Measurements from ENCODE around the gene MACROH2A1.

Gene MACROH2A1

DNA sequence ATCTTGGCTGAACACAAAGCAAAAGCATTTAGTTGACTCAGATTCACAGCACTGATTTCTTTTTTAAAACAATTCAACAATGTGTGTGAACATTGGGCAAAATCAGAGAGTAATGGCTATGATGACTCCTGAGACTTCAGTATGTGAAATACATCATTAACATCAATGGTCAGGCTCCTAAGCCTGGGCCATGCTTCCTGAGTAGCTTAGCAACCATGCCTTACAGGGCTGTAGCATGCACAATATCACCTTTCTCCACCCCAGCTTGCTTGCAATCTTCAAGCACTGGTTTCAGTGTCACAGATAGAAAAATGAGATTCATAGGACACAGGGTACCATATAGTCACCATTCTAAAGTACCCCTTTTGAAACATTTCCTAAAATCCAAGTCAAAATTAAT lies 41.3 kb downstream of the MACROH2A1 start:
- DNase-seq (ENCODE audit: low read depth in 2 of 3, low spot score in 2 of 3), result no peak

DNA sequence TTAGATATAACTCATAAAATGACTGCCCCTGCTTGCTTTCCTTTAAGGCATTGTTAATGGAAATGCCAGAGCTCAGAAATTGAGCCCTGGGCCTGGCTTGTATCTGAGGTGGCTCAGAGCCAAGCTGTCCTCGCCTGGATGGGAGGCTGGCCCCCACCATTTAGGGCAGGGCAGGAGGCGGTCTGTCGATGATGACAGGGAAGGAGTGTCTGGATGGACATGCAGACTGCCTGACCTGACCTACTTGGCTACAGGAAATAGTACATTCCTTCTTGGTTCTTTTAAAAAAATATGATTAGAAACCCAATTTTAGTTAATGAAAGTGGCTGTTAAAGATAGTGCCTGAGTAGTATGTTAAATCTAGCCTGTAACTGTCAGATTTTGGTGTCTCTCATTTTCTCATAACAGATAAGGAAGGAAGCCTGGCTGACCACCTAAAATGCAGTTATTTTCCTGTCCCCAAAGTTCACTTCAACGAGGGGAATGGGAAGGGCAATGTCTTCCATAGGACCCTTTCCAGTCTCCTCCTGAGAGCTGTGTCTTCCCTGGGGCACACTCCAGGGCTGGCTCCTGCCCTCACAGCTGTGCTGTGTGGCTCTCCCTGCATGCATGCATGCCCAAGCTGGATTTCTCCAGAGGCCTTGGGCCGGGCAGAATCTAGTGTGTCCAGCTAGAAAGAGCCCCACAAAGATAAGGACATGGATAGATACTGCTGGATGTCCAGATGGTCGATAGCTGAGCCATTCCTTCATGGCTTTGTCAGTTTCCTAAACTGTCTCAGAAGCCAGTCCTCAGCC lies 42.3 kb downstream of the MACROH2A1 start:
- DNase-seq (ENCODE audit: low read depth in 2 of 3, low spot score in 2 of 3), result no peak

DNA sequence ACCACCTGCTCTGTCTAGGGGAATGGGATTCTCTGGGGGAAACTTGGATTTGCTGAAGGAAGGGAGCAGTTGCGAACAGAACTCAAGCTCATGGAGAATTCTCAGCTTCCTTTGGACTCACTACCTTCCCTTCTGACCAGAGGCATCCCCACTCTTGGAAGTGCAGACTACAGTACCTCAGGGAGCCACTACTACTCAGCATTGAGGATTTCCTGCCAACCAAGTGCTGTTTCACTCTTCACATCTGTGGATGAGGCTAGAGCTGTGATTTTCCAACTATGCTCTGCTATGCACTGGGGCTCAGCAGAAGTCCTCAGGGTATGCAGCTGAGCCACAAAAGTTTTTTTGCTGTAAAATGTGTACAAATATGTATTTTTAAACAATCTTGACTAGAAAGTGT lies 43.9 kb downstream of the MACROH2A1 start:
- DNase-seq (ENCODE audit: low read depth in 2 of 3, low spot score in 2 of 3), result no peak

DNA sequence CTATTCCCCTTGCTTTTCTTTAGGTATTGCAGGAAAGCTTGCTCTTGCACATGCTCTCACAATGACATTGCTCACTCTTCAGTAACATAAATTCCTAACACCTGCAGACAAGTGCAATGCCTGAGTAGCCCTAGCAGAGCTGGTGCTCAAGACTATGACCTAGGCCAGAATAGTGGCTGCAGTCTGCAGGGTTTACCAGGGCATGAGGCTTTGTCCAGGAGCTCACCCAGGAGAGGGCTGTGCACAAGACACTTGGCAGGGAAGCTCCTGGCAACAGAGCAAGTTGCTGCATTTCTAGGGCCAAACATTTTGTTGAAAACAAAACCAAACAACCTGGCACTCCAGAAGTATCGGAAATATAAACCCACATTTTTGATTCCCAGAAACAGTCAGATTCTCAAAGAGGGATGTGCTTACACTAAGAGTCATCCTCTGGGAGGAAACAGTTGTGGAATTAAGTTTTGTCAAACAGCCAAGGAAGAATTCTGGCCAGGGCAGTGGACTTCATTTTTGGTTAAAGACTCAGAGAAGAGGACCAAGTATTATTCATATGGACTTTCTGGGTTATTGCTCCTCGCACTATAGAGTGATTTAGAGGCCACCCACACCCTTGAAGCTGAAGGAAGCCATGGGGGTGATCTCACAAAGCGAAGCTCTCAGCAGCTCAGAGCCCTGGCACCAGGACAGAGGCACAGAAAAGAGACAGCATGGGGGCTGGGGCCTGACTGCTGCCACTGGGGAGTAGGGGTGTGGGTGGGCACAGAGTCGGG lies 44.9 kb downstream of the MACROH2A1 start:
- DNase-seq (ENCODE audit: low read depth in 2 of 3, low spot score in 2 of 3), result no peak

DNA sequence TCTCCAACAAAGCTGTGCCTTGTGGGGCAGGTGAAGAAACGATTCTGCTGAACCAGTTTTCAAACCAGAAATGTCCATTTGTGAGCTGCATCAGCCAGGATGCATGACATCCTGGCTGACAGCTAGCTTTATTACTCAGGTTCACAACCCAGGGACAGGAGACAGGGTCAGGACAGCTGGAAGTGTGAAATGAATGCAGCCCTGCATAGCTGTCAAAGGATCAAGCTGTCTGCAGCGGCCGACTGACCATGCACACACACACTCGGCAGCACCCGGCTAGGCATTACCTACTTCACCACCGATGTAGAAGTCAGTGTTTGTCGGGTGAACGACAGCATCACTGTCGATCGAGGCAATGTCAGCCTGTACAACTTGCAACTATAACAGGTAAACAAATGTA lies 48.5 kb downstream of the MACROH2A1 start:
- DNase-seq (ENCODE audit: low read depth in 2 of 3, low spot score in 2 of 3), result no peak

- no peak for DNase-seq (ENCODE audit: low read depth in 2 of 3, low spot score in 2 of 3)
Measured at GRCh38 chr5:135349886-135350285, 49.1 kb downstream of the MACROH2A1 start.

DNA sequence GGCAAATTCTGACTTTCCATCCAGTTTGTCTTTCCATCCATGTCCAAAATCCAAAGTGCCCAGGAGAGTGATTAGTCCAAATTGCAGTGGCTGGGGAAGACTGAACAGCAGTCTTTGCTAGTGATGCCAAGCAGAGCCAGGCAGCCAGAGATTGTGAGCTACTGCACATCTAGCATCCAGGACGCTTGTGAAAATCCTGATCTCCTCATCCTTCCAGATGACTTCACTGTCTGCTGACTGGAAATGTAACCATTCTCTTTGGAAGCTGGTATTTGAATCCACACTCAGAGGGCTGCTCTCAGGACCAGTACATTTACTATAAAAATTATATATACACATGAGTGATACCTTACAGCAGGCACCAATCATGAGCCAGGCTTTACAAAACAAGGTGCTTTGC lies 49.6 kb downstream of the MACROH2A1 start:
- DNase-seq (ENCODE audit: low read depth in 2 of 3, low spot score in 2 of 3), result no peak

- no peak for DNase-seq (ENCODE audit: low read depth in 2 of 3, low spot score in 2 of 3)
Measured at GRCh38 chr5:135348918-135349317, 50.1 kb downstream of the MACROH2A1 start.

DNA sequence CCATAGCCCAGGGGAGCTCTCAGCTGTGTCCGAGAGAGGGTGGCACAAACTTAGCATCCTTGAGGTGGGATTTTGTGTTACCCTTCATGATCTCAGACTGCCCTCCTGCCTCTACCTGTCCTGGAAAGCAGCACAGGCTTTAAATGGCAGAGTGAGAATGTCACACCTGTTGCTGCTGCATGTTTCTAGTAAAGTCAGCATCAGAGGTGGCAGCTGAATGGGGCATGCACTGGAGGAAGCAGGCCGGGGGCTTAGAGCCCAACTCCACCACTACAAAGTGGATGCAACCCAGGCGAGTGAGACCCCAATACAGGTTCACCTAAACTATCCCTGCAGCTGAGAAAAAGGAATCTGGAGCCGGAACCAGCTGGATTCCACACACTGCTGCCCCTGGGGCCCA lies 51.6 kb downstream of the MACROH2A1 start:
- DNase-seq (ENCODE audit: low read depth in 2 of 3, low spot score in 2 of 3), result no peak

- no peak for DNase-seq (ENCODE audit: low read depth in 2 of 3, low spot score in 2 of 3)
Measured at GRCh38 chr5:135345956-135346731, 52.9 kb downstream of the MACROH2A1 start.

DNA sequence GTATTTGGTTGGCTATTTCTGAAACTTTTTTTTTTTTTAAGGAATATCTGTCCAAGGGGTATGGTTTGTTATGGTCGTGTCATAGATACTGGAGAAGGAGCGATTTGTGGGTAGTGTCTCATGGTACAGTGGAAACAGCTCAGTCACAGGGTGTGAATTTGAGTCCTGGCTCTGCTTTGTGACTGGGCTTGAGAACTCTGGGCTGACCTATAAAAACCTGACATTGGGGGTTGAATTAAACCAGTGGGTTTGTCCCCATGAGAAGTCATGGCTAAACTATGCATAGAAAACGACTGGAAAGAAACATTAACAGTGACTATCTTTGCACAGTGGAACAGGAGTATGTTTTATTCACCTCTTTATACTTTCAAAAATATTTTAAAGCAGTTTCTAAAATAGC lies 54.7 kb downstream of the MACROH2A1 start:
- no peak for DNase-seq (ENCODE audit: low read depth in 2 of 3, low spot score in 2 of 3)

- DNase-seq (ENCODE audit: low read depth in 2 of 3, low spot score in 2 of 3), result no peak
Measured at GRCh38 chr5:135343413-135343812, 55.6 kb downstream of the MACROH2A1 start.

- DNase-seq (ENCODE audit: low read depth in 2 of 3, low spot score in 2 of 3), result no peak
Measured at GRCh38 chr5:135342551-135342875, 56.5 kb downstream of the MACROH2A1 start.

DNA sequence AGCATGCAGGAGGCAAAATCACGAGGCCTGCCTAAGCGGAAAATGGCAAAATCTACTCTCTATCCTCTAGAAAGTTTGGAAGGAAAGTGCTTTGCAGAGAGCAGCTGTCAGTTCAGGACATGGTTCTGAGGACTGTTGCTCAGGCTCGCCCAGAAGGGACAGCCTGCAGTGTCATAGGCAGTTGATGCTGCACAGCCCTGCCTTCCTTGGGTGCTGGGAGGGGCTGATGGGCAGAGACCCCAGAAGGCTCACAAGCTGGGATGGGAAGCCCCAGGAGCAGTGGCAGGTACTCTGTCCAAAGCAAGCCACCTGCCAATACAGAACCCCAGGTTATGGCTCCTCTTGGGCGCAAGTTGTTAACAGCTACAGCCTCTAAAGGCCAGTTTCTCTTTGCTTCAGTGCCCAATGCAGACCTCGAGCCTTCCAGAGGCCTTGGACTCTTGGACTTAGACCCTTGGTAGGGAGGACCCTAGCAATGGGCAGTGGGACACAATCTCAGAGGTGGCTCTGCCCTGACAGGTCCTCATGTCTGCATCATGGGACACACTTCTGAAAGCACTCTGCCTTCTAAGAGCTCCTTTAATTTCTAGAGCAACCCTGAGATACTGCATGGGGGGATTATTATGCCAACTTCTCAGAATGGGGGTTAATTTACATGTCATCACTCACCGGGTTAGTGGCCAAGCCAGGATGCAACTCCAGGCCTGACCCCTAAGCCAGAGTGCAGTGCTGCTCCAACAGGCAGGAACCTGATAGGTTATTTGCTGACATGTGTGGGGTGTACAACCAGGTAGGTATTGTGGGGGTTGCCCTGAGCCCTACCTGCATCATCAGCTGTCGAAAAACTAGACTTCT lies 57.1 kb downstream of the MACROH2A1 start:
- no peak for DNase-seq (ENCODE audit: low read depth in 2 of 3, low spot score in 2 of 3)

- no peak for DNase-seq (ENCODE audit: low read depth in 2 of 3, low spot score in 2 of 3)
Measured at GRCh38 chr5:135341016-135341666, 57.9 kb downstream of the MACROH2A1 start.

DNA sequence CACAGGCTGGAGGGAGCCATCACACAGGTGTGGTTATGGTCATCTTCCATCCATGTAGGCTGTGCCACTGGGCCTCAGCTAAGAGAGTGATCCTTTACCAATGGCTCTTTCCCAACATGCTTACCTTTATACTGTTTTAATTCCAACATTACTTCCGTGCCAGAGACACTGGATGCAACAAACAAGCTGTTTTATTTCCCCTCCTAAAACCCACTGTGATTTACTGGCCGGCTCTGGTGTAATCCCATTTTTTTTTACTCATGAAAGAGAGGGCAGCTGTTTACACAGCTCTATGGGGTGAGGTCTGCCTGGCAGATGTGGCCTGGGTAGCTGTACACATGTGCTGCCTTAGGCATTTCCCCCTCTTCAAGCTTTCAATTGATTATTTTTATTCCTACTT lies 58.5 kb downstream of the MACROH2A1 start:
- no peak for DNase-seq (ENCODE audit: low read depth in 2 of 3, low spot score in 2 of 3)

DNA sequence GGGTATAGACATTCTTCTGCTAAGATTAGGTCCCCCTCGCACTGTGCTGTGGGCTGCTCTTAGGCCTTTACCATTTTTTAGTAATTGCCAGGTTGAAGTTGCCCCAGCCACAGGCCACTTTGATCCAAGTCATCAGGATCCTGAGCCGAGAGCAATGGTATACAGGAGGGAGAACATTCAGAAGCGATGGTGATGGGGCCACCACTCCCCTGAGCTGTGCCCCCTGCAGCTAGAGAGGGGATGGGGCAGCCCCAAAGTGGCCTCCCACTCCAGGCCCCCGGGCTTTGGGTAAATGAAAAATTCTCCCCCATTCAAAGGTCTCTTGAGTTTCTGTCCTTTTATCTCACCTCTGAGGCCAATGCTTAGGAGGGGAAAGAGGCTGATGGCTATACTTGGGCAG lies 59.4 kb downstream of the MACROH2A1 start:
- no peak for DNase-seq (ENCODE audit: low read depth in 2 of 3, low spot score in 2 of 3)

- DNase-seq (ENCODE audit: low read depth in 2 of 3, low spot score in 2 of 3), result no peak
Measured at GRCh38 chr5:135339189-135339588, 59.8 kb downstream of the MACROH2A1 start.

DNA sequence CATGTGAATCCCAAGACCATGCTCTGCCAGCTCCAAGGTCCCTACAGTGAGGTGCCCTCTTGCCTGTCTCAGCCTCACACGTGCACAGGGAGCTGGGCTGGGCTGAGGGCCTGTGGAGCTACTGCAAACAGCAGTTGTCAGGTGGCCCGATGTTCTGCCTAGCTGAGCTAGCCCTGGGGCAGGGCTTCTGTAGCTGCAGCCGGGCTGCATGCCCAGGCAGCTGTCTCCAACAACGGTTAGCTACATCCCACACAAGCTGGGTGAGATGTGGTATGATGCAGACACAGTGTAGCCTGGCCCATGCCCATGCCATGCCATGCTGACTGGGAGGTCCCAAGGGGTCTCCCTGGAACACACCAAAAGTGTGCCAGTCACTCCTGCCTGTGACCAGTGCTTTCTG lies 62.0 kb downstream of the MACROH2A1 start:
- DNase-seq (ENCODE audit: low read depth in 2 of 3, low spot score in 2 of 3), result no peak

DNA sequence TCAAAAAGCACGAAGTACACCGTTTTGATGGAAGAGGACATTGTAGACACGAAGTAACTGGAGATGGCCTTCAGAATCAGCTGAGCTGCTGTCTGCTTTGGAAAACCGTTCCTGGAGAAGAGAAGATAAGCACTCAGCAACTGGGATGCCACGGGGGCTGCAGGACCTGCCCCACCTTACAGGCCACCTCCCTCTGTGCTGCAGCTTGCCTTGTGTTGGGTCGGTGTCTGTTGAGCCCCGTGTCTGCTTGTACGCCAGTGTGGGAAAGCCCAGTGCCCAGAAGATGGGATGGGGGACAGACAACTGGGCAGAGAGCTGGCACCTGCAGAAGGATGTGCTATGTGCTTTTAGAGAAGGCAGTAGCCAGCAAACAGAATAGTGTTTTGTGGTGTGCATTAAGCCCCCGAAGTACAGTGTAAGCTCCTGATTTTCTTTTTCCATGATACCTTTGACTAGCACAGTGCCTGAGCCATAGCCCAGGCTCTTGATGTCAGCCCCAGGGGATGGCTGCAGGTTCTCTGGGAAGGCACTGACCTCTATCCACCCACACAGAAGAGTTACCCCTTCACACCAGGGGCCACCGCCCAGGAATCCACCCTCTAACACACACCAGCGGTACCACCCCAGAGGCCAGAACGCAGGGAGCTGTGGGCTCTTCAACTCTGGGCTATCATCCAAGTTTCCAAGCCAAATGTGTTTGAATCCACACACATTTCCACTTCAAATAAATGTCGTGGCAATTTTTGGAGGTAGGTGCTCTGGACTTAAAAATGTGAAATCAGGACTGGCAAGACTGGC lies 63.8 kb downstream of the MACROH2A1 start:
- no peak for DNase-seq (ENCODE audit: low read depth in 2 of 3, low spot score in 2 of 3)

Data from activated CD8-positive, alpha-beta memory T cell treated with anti-CD3 and anti-CD28 coated beads for 48 hours (primary cell).